GM18858 (cell line): ENCODE data around the gene SRP9.
"Not testable (repeated sequence)": the region's sequence is repeated elsewhere in the genome, so short reads cannot be mapped to it uniquely, and the experiment has no call there.

Source experiments
- ATAC-seq: cut with Tn5 transposase; IDR thresholded peaks from one replicate; pipeline ENCODE4 v1.9.1; 2021; ENCODE audit not compliant: unreplicated experiment

SRP9 gene

DNA sequence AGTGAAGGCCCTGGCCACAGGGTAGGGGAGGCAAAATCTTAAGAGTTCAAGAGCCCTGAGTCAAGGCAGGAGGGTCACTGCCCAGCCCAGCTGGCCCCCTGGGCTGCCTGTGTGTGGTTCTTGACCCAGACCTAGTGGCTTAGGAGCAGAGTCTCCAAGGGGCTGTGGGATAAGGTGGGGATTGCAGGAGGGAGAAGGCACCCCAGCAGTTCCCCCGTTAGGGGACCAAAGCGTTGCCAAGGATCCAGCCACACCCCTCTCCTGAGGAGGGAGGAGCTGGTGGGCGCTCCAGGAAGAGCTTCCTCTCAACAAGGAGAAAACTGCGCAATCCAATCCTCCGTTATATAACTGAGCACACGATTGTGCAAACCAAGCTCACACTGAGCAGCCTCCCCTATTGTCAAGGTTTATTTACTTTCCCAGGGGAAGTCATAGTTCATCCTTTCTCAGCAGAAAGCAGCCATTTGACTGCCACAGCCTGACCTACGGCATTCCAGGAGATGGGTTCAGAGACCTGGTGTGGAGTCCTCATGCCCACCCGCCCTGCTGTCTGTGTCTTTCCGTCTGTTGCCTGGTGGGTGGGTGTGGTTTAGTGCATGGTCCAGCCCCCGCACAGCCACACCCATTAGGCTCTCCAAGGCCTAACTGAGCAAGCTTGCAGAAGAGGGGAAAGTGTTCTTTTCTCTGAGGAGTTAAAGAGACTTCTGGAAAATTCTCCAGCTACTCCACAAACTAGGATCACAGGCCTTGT lies 35.8 kb downstream of the SRP9 start:
- ATAC-seq: no peak

DNA sequence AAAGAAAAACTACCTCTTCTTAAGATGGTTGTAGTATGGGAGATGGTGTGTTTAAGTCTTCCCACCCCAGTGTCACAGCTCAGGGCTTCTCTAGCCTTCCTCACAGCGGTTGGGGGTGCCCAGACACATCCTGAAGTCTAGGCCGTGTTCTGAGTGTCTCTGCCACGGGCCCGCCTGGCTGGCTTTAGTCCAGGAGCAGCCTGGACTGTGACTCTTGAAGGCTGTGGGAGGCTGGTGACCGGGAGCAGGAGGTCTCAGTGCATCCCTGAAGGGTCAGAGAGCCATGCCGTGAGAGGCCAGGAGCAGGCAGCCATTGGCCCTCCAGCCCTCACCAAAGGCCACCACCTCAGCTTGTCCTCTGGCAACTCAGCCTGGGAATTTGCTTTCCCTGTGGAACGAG lies 36.8 kb downstream of the SRP9 start:
- ATAC-seq: no peak

- not testable (repeated sequence) for ATAC-seq
These were observed 37.5 kb downstream of the SRP9 start for GRCh38 chr1:225815090-225815489.

- ATAC-seq: no peak
These were observed 38.0 kb downstream of the SRP9 start for GRCh38 chr1:225815526-225816178.

GRCh38 chr1:225816643-225817538 lies 39.3 kb downstream of the SRP9 start:
- ATAC-seq: no peak

- ATAC-seq: no peak
These were observed 40.0 kb downstream of the SRP9 start for GRCh38 chr1:225817611-225818061.

DNA sequence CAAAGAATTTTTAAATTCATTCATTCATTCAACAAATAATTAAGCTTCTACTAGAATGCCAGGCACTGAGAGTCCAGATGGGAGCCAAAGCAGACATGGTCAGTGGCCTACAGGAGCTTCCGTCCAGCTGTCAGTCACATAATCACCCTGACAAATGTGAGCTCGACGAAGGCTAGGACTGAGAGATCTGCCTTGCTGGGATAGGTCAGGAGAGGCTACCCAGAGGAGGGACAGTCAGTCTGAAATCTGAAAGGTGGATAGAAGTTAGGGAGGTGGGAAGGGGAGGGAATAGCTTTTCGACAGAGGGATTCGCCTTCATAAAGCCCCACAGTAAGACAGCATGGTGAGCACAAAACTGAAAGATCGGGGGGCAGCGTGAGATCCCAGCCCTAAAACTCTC lies 40.6 kb downstream of the SRP9 start:
- no peak for ATAC-seq

- ATAC-seq: no peak
These were observed 41.9 kb downstream of the SRP9 start for GRCh38 chr1:225819346-225820192.

DNA sequence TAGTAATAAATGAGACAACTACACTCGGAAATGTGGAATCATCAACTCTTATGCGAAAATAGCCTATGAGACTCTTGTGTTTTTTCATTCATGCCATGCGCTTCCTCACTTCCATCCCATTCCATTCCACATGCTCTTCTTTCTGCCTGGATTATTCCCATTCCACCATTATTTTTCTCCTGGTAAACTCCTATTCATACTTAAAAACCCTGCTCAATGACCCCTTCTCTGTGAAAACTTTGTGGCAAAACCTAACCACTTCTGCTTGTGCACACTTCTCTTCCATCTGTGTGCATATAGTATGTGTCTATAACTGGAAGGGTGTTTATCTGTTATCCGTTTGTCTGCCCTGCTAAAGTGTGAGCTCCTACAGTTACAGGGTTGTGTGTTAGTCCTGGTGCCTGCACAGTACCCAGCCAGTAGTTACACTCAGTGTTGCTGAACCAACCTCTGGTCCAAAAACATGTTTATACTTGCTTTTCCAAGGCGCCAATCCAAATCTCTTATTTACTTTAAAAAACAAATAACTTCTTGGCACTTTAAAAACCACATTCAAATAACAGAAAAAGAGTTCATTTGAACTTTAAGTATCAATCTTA lies 43.0 kb downstream of the SRP9 start:
- no peak for ATAC-seq

- ATAC-seq: no peak
These were observed 45.2 kb downstream of the SRP9 start for GRCh38 chr1:225822655-225823403.

DNA sequence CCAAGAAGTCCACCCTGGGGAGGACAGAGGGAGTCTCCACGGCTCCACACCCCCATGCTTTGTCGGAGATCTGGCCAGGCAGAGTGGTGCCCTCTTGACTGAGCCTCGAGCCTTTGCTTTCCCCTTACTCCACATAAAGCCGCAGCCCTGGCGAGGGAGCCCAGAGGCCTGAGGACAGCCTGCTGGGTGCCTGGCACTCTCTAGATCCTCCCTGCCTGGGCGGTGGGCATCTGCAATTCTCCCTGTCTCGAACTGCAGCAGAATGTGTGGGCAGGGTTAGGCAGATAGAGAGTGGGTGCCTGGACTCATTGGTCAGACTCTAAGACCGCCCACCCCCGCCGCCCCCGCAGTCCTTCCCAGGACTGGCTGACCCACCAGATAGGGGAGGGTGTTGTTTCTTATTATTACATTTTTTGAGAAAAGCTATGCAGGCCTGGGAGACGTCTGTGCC lies 46.2 kb downstream of the SRP9 start:
- no peak for ATAC-seq

DNA sequence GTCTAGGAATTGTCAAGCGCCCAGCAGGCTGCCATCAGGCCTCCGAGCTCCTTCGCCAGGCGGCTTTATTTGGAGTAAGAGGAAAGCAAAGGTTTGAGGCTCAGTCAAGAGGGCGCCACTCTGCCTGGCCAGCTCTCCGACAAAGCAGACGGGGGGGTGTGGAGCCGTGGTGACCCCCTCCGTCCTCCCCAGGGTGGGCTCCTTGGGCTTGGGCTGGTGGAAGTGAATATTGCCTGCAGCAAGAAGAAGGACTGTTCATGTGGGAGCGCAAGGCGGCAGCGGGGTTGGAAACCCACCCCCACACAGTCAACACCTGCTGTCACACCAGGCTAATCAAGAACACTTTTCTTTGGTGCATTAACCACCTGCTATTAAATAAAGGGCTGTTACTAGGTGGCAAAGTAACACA lies 46.9 kb downstream of the SRP9 start:
- ATAC-seq: no peak

DNA sequence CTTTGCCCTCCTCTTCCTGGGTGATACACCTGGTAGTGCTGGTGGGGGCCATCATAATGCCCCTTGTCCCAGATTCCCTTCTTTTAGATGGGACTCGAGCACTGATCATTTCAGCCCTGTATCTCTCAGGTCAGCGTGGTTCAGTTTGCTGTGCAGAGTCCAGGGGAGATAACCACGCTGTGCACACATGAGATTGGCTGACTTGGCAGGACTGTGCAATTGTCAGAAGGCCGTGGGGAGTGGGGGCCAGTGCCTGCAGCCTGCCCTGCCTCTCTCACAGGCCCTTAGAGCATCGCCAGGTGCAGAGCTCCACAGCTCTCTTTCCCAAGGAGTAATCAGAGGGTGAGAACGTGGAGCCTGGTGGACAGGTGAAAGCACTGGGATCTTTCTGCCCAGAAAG lies 47.5 kb downstream of the SRP9 start:
- ATAC-seq: no peak

DNA sequence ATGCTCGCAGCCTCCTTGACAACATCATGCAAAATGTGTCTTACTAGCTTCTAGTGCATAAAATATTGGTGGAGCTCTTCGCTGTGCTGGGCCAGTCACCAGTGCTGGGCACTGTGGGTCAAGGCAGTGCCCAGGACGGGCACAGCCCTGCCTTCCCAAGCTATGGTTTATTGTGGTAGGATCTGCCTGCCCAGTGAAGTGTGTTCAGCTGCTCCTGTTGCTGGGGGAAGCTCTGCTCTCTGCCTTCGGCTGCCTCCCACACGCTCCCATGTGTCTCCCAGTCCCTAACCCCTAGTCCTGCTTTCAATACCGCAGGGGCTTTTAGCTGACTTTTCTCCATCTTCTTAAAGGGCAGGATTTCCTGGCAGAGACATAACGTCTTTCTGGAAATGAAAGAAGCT lies 48.0 kb downstream of the SRP9 start:
- no peak for ATAC-seq

GRCh38 chr1:225827076-225827475 lies 49.5 kb downstream of the SRP9 start:
- no peak for ATAC-seq

GRCh38 chr1:225828706-225829345 lies 51.2 kb downstream of the SRP9 start:
- no peak for ATAC-seq

DNA sequence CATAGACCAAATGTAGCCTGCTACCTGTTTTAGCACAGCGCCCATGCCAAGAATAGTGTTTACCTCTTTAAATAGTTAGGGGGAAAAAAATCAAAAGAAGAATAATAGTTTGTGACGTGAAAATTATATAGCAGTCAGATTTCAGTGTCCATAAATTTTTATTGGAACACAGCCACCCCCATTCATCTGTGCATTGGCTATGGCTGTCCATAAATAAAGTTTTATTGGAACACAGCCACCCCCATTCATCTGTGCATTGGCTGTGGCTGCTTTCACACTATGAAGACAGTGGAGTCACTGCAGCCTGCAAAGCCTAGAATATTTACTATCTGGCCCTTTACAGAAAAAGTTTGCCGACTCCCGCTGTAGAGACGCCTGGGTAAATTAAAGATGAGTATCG lies 53.2 kb downstream of the SRP9 start:
- no peak for ATAC-seq

DNA sequence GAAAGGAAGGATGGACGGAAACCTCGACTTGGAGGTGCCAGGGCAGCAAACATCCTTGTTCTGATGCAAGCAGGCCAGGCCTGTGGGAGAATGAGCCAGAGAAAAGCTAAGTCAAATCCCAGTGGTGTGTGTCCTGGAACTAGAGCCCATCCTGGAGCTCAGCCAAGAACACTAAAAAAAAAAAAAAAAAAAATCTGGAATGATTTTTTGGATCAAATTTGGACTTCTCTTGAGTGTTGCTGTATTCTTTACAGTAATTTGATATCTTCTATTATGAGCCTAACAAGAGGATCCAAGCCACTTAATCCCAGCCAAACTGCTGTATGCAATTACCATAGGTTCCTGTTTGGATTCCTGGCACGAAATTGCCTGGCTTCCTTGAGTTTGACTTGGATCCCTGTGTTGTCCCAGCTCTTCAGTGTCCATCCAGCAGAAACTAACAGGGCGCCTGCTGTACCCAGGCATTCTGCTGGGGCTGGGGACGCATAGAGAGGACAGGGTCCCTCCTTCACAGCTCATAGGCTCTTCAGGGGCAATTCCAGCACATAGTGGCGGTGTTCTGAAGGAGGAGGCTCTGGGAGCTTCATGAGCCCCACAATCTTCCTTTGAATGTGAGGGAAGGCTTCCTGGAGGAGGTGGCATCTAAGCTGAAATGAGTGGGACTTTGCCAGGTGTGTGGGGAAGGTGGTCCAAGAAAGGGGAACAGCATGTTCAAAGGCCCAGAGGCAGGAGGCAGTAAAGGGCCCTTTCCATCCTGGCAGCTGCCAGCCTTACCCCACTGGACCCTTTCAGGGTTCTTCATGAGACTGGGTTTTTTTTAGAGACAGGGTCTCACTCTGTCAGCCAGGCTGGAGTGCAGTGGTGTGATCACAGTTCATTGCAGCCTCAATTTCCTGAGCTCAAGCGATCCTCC lies 57.0 kb downstream of the SRP9 start:
- ATAC-seq: no peak
